A549 (cell line): ENCODE data around the gene ZBTB47. TPM values are rescaled to one million over a fixed set of nuclear protein-coding genes. Genes with fewer than 3 reads are reported as not detected.

Experiments
- ATAC-seq, 2 experiments: fragments of 200-7000 bp in 1 of 2; fragments of >200 bp in 1 of 2; cut with Nextera tagmentation in 1 of 2; cut with Tn5 transposase in 1 of 2; 3 replicates each; pipeline versions ENCODE4 v1.8.0 to v1.9.1; 2018 to 2020; ENCODE audit warnings: mild to moderate bottlenecking in 1 of 2, moderate library complexity in 1 of 2
- CTCF ChIA-PET: fragments of 300-600 bp; sonication (Branson Sonifier 250); formaldehyde crosslinking; extraction: SDS; loops from one replicate; lab custom pipeline; 2021; ENCODE audit warnings: antibody characterized with exemption, inconsistent platforms; lab: Yijun Ruan, JAX
- POLR2A ChIA-PET: fragments of 350-600 bp; formaldehyde crosslinking; extraction: SDS; loops from one replicate; lab custom pipeline; 2021; ENCODE audit warnings: antibody characterized with exemption, inconsistent platforms; lab: Yijun Ruan, JAX
- DNase-seq, 2 experiments: peaks; one replicate each; pipeline versions ENCODE4 v3.0.0 to v3.0.0-alpha.2; 2011 to 2016; ENCODE audit warnings: low read depth in 1 of 2, low spot score in 1 of 2
- FAIRE-seq: peaks from 2 replicates; lab custom pipeline; 2011; peaks lifted over from hg19 to GRCh38; lab: Jason Lieb, UNC
- H3K27ac ChIP-seq, 2 experiments: fragments of >200 bp; sonication (Bioruptor Twin); formaldehyde crosslinking; 3 replicates each; pipeline ENCODE4 v1.5.1; 2016 to 2017
- H3K4me1 ChIP-seq: fragments of >200 bp; sonication (Bioruptor Twin); formaldehyde crosslinking; 3 replicates; pipeline ENCODE4 v1.6.1; 2016
- H3K4me2 ChIP-seq: fragments of >200 bp; sonication (Bioruptor Twin); formaldehyde crosslinking; 3 replicates; pipeline ENCODE4 v1.6.1; 2016
- H3K4me3 ChIP-seq: fragments of >200 bp; sonication (Bioruptor Twin); formaldehyde crosslinking; 3 replicates; pipeline ENCODE4 v1.5.1; 2016
- H3K9me3 ChIP-seq: fragments of >200 bp; sonication (Bioruptor Twin); formaldehyde crosslinking; 3 replicates; pipeline ENCODE4 v1.6.1; 2016
- CHD2 ChIP-seq: fragments of 150-350 bp; IDR thresholded peaks from 2 replicates; pipeline ENCODE4 v1.6.1; 2014; ENCODE audit warnings: low read length; ENCODE audit not compliant: partially characterized antibody
- EHF ChIP-seq: fragments of 250-450 bp; sonication (Bioruptor Pico); IDR thresholded peaks from 2 replicates; pipeline ENCODE4 v1.5.0; 2020; ENCODE audit warnings: mild to moderate bottlenecking
- EHMT2 ChIP-seq: fragments of 200-600 bp; sonication (generic); IDR thresholded peaks from 2 replicates; pipeline ENCODE4 v1.6.1; 2016; ENCODE audit warnings: antibody characterized with exemption, low read depth, mild to moderate bottlenecking, moderate library complexity
- FOXS1 ChIP-seq: fragments of 250-450 bp; sonication (Bioruptor Pico); IDR thresholded peaks from 2 replicates; pipeline ENCODE4 v1.5.0; 2020; ENCODE audit warnings: mild to moderate bottlenecking, moderate library complexity
- HDAC2 ChIP-seq: fragments of 200-600 bp; sonication (generic); IDR thresholded peaks from 2 replicates; pipeline ENCODE4 v1.6.1; 2016
- HOXA7 ChIP-seq: fragments of 250-450 bp; sonication (Bioruptor Pico); IDR thresholded peaks from 2 replicates; pipeline ENCODE4 v1.5.0; 2020; ENCODE audit warnings: mild to moderate bottlenecking, moderate library complexity
- HOXB5 ChIP-seq: fragments of 250-450 bp; sonication (Bioruptor Pico); IDR thresholded peaks from 2 replicates; pipeline ENCODE4 v1.5.0; 2020; ENCODE audit warnings: mild to moderate bottlenecking, moderate library complexity
- KDM1A ChIP-seq: fragments of 200-600 bp; sonication (generic); IDR thresholded peaks from 2 replicates; pipeline ENCODE4 v1.6.1; 2016; ENCODE audit warnings: low read depth, mild to moderate bottlenecking
- MYC ChIP-seq: IDR thresholded peaks from 2 replicates; pipeline ENCODE4 v1.6.1; 2012; ENCODE audit warnings: mild to moderate bottlenecking, inconsistent platforms, low read length, improper control_type of control experiment, borderline replicate concordance
- NPAS2 ChIP-seq: fragments of 250-450 bp; sonication (Bioruptor Pico); IDR thresholded peaks from 2 replicates; pipeline ENCODE4 v1.8.0; 2022; ENCODE audit warnings: mild to moderate bottlenecking, moderate library complexity, borderline replicate concordance
- NR3C1 ChIP-seq: fragments of >200 bp; sonication (Bioruptor Twin); formaldehyde crosslinking; IDR thresholded peaks from 3 replicates; pipeline ENCODE4 v1.6.1; 2017
- PHF8 ChIP-seq: fragments of 200-600 bp; sonication (generic); IDR thresholded peaks from 2 replicates; pipeline ENCODE4 v1.6.1; 2016; ENCODE audit warnings: low read depth, mild to moderate bottlenecking, antibody characterized with exemption, moderate library complexity, borderline replicate concordance
- POLR2AphosphoS2 ChIP-seq: conservative IDR thresholded peaks from 2 replicates; pipeline ENCODE4 v1.6.1; 2012; ENCODE audit warnings: low read length, improper control_type of control experiment, inconsistent platforms
- RAD21 ChIP-seq, 2 experiments: fragments of >200 bp in 1 of 2; sonication (Bioruptor Twin) in 1 of 2; formaldehyde crosslinking in 1 of 2; IDR thresholded peaks in 1 of 2; conservative IDR thresholded peaks in 1 of 2; 2 replicates in 1 of 2; 3 replicates in 1 of 2; pipeline ENCODE4 v1.6.1; 2012 to 2018; ENCODE audit warnings: inconsistent platforms in 1 of 2
- RCOR1 ChIP-seq: fragments of 150-350 bp; IDR thresholded peaks from 2 replicates; pipeline ENCODE4 v1.6.1; 2014; ENCODE audit warnings: antibody characterized with exemption, low read length, low read depth
- SMC3 ChIP-seq: fragments of >200 bp; sonication (Bioruptor Twin); formaldehyde crosslinking; IDR thresholded peaks from 3 replicates; pipeline ENCODE4 v1.6.1; 2018; ENCODE audit warnings: inconsistent platforms
- TP53 ChIP-seq: fragments of 250-450 bp; sonication (Bioruptor Pico); IDR thresholded peaks from 2 replicates; pipeline ENCODE4 v1.5.0; 2021; ENCODE audit warnings: mild to moderate bottlenecking, moderate library complexity
- ZFP36 ChIP-seq: fragments of 450-650 bp; IDR thresholded peaks from 2 replicates; pipeline ENCODE4 v1.6.1; 2014; ENCODE audit warnings: borderline replicate concordance; ENCODE audit not compliant: partially characterized antibody
- ZNF302 ChIP-seq: fragments of 250-450 bp; sonication (Bioruptor Pico); IDR thresholded peaks from 2 replicates; pipeline ENCODE4 v1.9.0; 2021; ENCODE audit warnings: inconsistent platforms, mild to moderate bottlenecking, moderate library complexity
- WGBS: methylation state at CpG from one replicate; pipeline ENCODE4 v1.1.6; 2017; ENCODE audit errors: missing lambda C conversion rate; 5-methylcytosine and 5-hydroxymethylcytosine counted together
- polyA plus RNA-seq, 4 experiments: library from polyadenylated mRNA; depleted of rRNA in 3 of 4; stranded (reverse); fragments of >200 nt; fragmentation: RNase III in 1 of 4; extraction: RNeasy Plus Mini Kit Qiagen cat#74134 plus additional on column Dnase treatment in 1 of 4; gene quantifications; 2 replicates in 3 of 4; 3 replicates in 1 of 4; pipeline ENCODE4 v1.2.3, GENCODE V29; 2011 to 2017
- TF ChIP-seq, protein P1 (sequence below): fragments of >200 bp; sonication (Bioruptor Twin); formaldehyde crosslinking; IDR thresholded peaks from 3 replicates; pipeline ENCODE4 v1.6.1; 2016
- TF ChIP-seq, protein P2 (sequence below): fragments of >200 bp; sonication (Bioruptor Twin); formaldehyde crosslinking; IDR thresholded peaks from 3 replicates; pipeline ENCODE4 v1.5.1; 2016

The ZBTB47 gene
- polyA plus RNA-seq, 2 of the 4 experiments (the other 2 are of a cell fraction): 2.5 to 6.8 TPM

DNA sequence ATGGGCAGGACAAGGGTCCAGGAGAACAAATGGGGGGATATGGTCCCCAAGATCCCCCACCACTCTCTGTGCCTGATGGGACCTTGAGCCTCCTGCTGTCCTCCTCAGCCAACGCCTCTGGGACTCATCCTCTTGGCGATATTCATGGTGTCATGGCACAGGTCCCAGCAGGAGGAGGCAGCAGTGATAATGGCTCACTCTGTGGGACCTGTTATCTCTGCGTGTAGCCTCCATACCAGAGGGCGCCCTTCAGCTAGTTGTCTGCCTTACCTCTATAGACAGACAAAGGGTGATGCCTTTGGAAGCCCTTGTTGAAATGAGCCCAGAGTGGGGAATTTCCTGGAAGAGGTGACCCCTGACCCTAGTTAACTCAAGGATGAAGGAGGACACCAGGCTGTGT, 7.4 kb downstream of the ZBTB47 start:
- Histone ChIP-seq H3K4me3 (no peak overlapping the region), H3K4me2 (no peak overlapping the region), H3K27ac (no peak overlapping the region), H3K9me3 (no peaks in the 10 kb centered on the region), H3K4me1 (peaks cover under 1% of the 10 kb centered on the region; the same call in 1 of the 3 replicates)
- POLR2A ChIA-PET: no interaction called here
- WGBS: no CpG with 5 or more reads among the region's 4 CpGs
- ATAC-seq: peak; percentile 20 to 58; a peak in 3 of 6 replicates
- DNase-seq: peak in 1 of 2 experiments; percentile 28
- no peak for FAIRE-seq
- TF ChIP-seq FOXS1 (CRISPR knock-in tag) (no peak), RAD21 (conservative IDR thresholded peaks at IDR 0.05 in 1 of 2, IDR thresholded peaks at IDR 0.05 in 1 of 2) (peak in 1 of 2 experiments; percentile 29; a peak in 1 of 5 replicates), SMC3 (0 out of 3 replicates have a peak, but pooled peaks have one; percentile 4)
- CTCF ChIA-PET: interaction anchor here (0.7 to 1.2 kb wide), 4 partner anchors 10 to 89 kb away, joined by 3 to 4 read pairs (median 3); no protein-coding TSS in a partner anchor

DNA sequence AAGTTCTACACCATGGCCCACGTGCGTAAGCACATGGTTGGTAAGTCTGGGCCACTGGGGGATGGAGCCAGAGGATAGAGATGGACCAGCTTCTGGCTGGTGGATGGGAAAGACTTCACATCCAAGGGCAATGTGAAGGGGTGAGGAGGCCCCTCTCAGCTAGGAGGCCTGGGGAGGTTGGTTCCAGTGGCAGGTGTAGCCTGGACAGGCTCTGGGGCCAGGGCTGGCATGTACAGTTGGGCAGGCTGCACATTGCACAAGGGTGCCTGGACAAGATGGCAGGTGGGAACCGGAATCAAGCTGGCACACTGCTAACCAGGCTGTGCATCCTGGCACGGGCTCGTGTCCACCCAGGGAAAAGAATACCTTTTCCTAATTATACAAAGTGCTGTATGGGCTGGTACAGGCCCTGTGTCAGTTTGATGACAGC, 8.1 kb downstream of the ZBTB47 start:
- H3K4me1 ChIP-seq: no peaks in the 10 kb centered on the region
- no peak for ATAC-seq
- WGBS: 91% methylated on average over 5 of the region's 5 CpGs
- CTCF ChIA-PET: interaction anchor here (0.7 to 1.2 kb wide), 3 partner anchors 10 to 88 kb away, joined by 3 to 4 read pairs (median 3); no protein-coding TSS in a partner anchor
- no peak overlapping the region for H3K4me2 ChIP-seq
- no peak overlapping the region for H3K4me3 ChIP-seq
- FAIRE-seq: no peak
- POLR2A ChIA-PET: no interaction called here
- H3K27ac ChIP-seq: no peak overlapping the region
- H3K9me3 ChIP-seq: no peaks in the 10 kb centered on the region
- no peak for DNase-seq
- TF ChIP-seq MYC (no peak), ZNF302 (no peak), EHMT2 (no peak), PHF8 (no peak), RAD21 (conservative IDR thresholded peaks at IDR 0.05 in 1 of 2, IDR thresholded peaks at IDR 0.05 in 1 of 2) (no peak), NR3C1 (no peak), KDM1A (no peak), HOXA7 (CRISPR knock-in tag) (no peak), POLR2AphosphoS2 (no peak), HDAC2 (no peak), CHD2 (no peak), EHF (no peak), ZFP36 (no peak), HOXB5 (CRISPR knock-in tag) (no peak), TP53 (no peak), NPAS2 (CRISPR knock-in tag) (no peak), RCOR1 (no peak)
- TF ChIP-seq, protein P1, sequence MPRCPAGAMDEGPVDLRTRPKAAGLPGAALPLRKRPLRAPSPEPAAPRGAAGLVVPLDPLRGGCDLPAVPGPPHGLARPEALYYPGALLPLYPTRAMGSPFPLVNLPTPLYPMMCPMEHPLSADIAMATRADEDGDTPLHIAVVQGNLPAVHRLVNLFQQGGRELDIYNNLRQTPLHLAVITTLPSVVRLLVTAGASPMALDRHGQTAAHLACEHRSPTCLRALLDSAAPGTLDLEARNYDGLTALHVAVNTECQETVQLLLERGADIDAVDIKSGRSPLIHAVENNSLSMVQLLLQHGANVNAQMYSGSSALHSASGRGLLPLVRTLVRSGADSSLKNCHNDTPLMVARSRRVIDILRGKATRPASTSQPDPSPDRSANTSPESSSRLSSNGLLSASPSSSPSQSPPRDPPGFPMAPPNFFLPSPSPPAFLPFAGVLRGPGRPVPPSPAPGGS: no peak
- TF ChIP-seq, protein P2, sequence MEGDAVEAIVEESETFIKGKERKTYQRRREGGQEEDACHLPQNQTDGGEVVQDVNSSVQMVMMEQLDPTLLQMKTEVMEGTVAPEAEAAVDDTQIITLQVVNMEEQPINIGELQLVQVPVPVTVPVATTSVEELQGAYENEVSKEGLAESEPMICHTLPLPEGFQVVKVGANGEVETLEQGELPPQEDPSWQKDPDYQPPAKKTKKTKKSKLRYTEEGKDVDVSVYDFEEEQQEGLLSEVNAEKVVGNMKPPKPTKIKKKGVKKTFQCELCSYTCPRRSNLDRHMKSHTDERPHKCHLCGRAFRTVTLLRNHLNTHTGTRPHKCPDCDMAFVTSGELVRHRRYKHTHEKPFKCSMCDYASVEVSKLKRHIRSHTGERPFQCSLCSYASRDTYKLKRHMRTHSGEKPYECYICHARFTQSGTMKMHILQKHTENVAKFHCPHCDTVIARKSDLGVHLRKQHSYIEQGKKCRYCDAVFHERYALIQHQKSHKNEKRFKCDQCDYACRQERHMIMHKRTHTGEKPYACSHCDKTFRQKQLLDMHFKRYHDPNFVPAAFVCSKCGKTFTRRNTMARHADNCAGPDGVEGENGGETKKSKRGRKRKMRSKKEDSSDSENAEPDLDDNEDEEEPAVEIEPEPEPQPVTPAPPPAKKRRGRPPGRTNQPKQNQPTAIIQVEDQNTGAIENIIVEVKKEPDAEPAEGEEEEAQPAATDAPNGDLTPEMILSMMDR: no peak
